SJSA1 (cell line): ENCODE results near the gene ADGRL1. TPM values are rescaled to one million over a fixed set of nuclear protein-coding genes. Genes with fewer than 3 reads are reported as not detected.
"Not testable (repeated sequence)": the region's sequence is repeated elsewhere in the genome, so short reads cannot be mapped to it uniquely, and the experiment has no call there.

Experiments
- DNase-seq, 2 experiments: peaks; one replicate each; pipeline ENCODE4 v3.0.0-alpha.2; 2015 to 2020; ENCODE audit warnings: low spot score in 2 of 2, low read depth in 1 of 2
- H3K27ac ChIP-seq: fragments of 250-450 bp; sonication (Bioruptor Pico); 2 replicates; pipeline ENCODE4 v1.5.1; 2020; ENCODE audit warnings: mild to moderate bottlenecking, moderate library complexity
- H3K27me3 ChIP-seq: fragments of 250-450 bp; sonication (Bioruptor Pico); replicated peaks from 2 replicates; pipeline ENCODE4 v1.5.1; 2020; ENCODE audit warnings: mild to moderate bottlenecking, moderate library complexity
- H3K36me3 ChIP-seq: fragments of 250-450 bp; sonication (Bioruptor Pico); 2 replicates; pipeline ENCODE4 v1.5.1; 2020; ENCODE audit warnings: mild to moderate bottlenecking
- H3K4me1 ChIP-seq: fragments of 250-450 bp; sonication (Bioruptor Pico); replicated peaks from 2 replicates; pipeline ENCODE4 v1.6.1; 2021; ENCODE audit warnings: mild to moderate bottlenecking
- H3K4me3 ChIP-seq: fragments of 250-450 bp; sonication (Bioruptor Pico); 2 replicates; pipeline ENCODE4 v1.5.1; 2020; ENCODE audit warnings: mild to moderate bottlenecking
- H3K9me3 ChIP-seq: fragments of 250-450 bp; sonication (Bioruptor Pico); replicated peaks from 2 replicates; pipeline ENCODE4 v1.5.1; 2020; ENCODE audit warnings: mild to moderate bottlenecking
- total RNA-seq: library from RNA; depleted of rRNA; stranded (reverse); fragments of >200 nt; shearing (Covaris generic); gene quantifications from 2 replicates; pipeline ENCODE4 v1.2.3, GENCODE V29; 2014

Gene ADGRL1
- total RNA-seq, 1 experiment from 2014 or later = 4.9 TPM

DNA sequence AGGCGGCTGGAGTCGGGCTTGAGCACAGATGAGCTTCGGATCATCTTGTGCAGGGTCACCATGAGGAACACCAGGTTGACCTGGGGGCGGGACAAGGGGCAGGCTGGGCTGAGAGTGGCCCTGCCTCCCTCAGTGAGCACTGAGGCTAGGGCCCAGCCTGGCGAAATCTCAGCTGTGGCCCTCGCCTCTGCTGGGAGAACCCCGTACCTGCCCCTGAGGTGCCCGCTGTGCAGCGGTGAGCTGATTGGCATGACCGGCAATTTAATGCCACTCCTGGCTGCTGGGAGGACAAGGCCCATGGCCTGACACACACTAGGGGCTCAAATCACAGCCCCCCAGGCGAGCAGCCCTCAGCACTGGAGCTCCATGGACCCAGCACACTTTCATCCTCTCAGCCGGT, 49.8 kb downstream of the ADGRL1 start:
- Histone ChIP-seq H3K27ac (no peak overlapping the region), H3K27me3 (no peaks in the 10 kb centered on the region), H3K4me1 (no peaks in the 10 kb centered on the region; the same call in 1 of the 2 replicates), H3K36me3 (peaks cover 19% of the 10 kb centered on the region), H3K4me3 (no peak overlapping the region), H3K9me3 (no peaks in the 10 kb centered on the region)
- no peak for DNase-seq

DNA sequence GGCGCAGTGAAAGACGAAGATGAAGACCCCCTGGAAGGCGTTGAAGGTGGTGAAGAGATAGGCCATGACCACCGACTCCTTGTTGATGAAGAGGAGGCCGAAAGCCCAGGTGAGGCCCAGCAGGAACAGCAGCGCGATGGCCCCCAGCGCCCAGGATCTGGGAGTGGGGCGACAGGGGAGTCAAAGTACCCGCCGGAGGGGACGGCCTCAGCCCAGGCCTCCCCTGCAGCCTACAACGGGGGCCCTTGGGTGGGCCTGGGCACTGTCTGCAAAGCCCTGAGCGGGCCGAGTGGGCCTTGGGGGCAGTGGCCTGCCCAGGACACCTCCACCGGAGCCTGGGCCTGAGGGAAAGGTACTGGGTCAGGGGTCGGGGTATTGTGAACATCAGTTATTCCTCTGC, 50.6 kb downstream of the ADGRL1 start:
- Histone ChIP-seq H3K4me1 (no peaks in the 10 kb centered on the region; the same call in 1 of the 2 replicates), H3K27ac (no peak overlapping the region), H3K4me3 (no peak overlapping the region), H3K36me3 (peaks cover 19% of the 10 kb centered on the region), H3K9me3 (no peaks in the 10 kb centered on the region), H3K27me3 (no peaks in the 10 kb centered on the region)
- DNase-seq = no peak

DNA sequence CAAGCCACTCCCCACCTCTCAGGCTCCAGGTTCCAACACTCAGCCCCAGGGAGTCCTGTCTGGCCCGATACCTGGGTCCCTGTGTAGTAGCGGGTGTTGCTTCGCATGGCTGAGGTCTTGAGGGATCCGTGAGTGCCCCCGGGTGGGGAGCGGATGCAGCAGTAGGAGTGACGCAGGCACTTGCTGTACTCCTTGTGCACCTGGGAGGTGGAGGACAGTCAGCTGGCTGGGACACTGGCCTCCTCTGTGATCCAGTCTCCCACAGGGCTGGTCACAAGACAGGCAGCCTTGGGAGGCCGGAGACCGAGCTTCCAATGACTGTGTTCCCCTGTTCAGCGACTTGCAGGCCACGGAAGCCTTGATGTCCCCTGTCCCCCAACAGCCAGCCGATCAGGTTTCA, 53.3 kb downstream of the ADGRL1 start:
- peaks cover 19% of the 10 kb centered on the region for H3K36me3 ChIP-seq
- no peaks in the 10 kb centered on the region for H3K27me3 ChIP-seq
- 0 out of 2 replicates have a peak, but pooled peaks cover 3% of the 10 kb centered on the region for H3K9me3 ChIP-seq
- H3K27ac ChIP-seq = no peak overlapping the region
- H3K4me1 ChIP-seq = no peaks in the 10 kb centered on the region; the same call in none of the 2 replicates
- no peak for DNase-seq
- no peak overlapping the region for H3K4me3 ChIP-seq

DNA sequence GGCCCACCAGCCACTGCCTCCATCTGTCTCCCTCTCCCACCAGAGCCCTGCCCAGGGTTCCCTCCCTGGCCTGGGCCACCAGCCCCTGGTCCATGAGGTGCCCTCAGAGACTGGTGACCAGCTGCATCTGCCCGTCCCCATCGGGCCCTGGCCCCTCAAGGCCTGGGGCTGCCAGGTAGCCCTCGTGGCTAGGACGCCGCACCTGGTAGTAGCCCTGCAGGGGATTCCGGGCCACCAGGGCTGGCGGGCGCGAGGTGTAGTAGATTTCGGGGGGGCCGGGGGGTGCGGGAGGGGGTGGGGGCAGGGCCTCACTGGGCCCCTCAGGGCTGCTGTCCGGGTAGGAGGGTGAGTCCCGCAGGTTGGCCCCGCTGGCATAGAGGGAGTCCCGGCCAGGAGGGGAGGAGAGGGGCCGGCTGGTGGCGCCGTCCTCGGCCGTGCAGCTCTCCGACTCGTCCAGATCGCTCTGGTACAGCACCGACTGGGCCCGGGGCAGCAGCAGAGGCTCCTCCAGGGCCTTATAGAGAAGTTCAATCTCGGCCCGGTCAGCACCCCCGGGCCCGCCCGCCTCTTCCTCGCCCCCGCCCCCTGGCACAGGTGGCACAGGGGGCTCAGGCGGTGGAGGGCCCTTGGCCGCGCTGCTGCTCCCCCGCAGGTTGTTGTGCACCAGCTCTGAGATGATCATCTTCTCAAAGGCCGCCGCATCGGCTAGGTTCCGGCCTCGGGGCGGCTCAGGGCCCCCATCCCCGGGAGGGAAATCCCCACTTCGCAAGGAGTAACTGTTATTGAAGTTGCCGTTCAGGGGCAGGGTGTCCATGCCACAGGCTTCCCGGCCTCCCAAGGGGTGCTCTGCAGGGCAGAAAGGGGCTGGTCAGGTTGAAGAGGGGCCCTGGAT, 55.0 kb downstream of the ADGRL1 start:
- Histone ChIP-seq H3K4me1 (no peaks in the 10 kb centered on the region; the same call in none of the 2 replicates), H3K9me3 (0 out of 2 replicates have a peak, but pooled peaks cover 3% of the 10 kb centered on the region), H3K4me3 (no peak overlapping the region), H3K27me3 (no peaks in the 10 kb centered on the region), H3K27ac (no peak overlapping the region), H3K36me3 (peaks cover 10% of the 10 kb centered on the region)
- no peak for DNase-seq

DNA sequence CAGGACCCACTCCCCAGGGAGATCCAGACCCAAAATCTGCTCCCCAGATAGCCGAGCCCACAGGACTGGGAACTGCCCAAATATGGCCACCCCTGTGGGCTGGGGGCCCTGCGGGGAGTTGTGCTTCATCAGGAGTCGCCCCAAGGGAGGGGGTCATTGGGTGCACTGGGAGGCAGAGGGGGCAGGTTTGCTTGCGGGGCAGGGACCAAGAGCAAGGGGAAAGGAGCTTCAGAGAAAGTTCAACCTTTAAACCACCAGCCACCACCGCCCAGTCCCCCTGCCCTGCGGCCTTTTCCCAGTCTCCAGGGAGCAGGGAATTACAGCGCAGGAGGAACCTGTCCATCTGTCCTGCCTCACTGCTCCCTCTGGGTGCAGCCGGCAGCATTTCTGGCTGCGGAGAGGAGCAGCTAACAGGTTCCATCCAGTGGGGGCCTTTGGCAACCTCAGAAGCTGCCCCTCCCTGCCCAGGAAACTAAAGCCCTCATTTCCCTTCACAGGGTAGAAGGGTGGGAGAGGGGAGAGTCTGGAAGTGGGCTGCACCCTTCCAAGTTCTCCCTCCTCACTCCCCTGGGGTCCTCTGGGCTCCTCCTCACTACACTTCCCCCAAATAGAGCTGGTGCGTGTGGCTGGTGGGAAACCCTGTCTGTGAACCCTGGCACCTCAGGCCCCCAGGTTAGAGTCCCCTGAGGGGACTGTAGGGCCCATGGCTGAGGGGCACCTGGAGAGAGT, 55.8 kb downstream of the ADGRL1 start:
- no peaks in the 10 kb centered on the region for H3K27me3 ChIP-seq
- H3K4me3 ChIP-seq = no peak overlapping the region
- no peak overlapping the region for H3K27ac ChIP-seq
- peaks cover 5% of the 10 kb centered on the region for H3K36me3 ChIP-seq
- DNase-seq = no peak
- 0 out of 2 replicates have a peak, but pooled peaks cover 3% of the 10 kb centered on the region for H3K9me3 ChIP-seq
- H3K4me1 ChIP-seq = no peaks in the 10 kb centered on the region; the same call in none of the 2 replicates

DNA sequence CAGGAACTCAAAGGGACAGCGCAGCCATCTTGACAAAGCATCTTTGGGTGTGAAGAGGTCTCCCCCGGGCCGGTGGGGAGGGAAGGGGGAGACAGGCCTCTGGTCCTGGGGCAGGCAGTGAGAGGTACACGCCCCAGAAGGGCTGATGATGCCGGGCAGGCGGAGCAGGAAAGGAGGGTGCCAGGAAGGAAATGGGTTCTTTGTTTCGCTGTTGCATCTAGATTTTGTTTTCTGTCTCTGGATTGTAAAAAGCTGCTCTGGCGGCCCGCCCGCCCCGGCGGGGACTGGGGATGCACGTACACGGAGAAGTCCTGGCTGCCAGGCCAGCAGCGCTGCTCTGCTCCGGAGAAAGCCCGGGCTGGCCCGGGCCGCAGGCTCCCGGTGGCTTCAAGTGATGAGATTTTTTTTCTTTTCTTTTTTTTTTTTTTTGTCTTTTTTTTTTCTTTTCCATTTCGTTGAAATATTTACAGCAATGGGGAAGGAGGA, 56.4 kb downstream of the ADGRL1 start:
- Histone ChIP-seq H3K36me3 (peaks cover 3% of the 10 kb centered on the region; the same call in 1 of the 2 replicates), H3K4me1 (no peaks in the 10 kb centered on the region; the same call in none of the 2 replicates), H3K9me3 (0 out of 2 replicates have a peak, but pooled peaks cover 3% of the 10 kb centered on the region), H3K27ac (no peak overlapping the region), H3K27me3 (no peaks in the 10 kb centered on the region), H3K4me3 (no peak overlapping the region)
- DNase-seq = no peak

DNA sequence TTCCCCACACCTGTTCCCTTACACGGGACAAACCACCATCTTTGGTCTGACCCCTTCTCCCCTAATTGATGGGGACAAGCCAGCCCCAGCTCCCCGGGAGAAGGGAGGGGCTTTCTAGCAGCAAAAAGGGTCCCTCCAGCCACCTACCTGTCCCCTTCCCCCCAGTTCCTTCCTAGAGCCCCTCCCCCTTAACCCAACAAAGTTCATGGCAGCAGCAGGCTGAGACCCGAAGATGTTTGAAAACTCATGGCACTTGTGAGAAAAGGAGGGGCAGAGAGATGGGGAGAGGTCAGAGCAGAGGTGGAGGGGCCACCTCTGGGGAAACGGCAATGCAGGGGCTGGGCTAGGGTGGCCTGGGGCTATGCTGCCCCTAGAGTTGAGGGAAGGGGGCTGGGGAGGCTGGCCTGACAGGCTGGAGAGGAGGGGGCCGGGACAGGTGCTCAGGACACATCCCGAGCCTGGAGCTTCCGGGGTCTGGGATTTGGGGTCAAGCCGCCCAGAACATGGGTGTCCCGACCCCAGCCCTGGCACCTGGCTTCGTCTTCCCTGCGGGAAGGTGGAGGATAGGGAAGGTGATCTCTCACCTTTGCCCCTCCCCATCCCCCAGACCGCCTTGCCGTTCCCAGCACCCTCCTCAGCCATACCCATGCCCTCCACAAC, 57.1 kb downstream of the ADGRL1 start:
- Histone ChIP-seq H3K36me3 (0 out of 2 replicates have a peak, but pooled peaks cover 3% of the 10 kb centered on the region), H3K27ac (no peak overlapping the region), H3K27me3 (no peaks in the 10 kb centered on the region), H3K4me3 (no peak overlapping the region), H3K4me1 (no peaks in the 10 kb centered on the region; the same call in 1 of the 2 replicates), H3K9me3 (0 out of 2 replicates have a peak, but pooled peaks cover 3% of the 10 kb centered on the region)
- no peak for DNase-seq

DNA sequence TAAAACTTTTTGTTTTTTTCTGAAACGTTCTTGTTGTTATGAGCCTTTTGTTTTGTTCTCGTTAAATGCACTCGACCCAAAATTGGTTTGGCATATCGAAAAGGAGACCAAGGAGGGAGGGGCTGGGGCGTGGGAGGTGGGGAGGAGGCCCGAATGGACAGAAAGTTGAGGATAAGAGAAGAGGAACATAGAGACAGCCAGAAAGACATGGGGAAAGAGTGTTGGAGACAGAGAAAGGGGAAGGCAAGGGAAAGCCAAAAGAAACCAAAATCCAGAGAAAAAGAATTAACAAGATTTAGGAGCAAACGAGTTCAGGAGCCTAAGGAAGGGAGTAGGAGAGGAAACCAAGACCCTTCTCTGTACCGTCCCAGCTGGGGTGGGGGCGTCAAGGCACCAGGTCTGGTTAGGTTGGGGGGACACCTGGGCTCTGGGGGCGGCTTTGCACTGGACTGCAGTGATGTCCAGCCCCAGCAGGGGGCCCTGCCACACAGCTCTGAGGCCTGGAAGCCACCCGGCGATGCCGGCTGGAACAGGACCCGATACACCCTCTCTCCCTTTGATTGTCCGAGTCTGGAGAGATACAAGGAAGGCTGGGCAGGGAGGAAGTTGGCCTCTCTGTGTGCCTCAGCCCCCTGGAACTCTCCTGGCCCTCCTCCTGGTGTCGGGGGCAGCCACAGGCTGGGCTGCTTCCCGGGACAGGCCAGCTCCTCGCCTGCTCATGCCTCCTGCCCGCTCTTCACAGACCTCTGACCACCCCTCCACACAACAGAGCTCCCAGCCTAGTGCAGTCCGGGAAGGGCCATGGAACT, 58.0 kb downstream of the ADGRL1 start:
- no peak for DNase-seq
- Histone ChIP-seq H3K4me1 (no peaks in the 10 kb centered on the region; the same call in 1 of the 2 replicates), H3K27me3 (no peaks in the 10 kb centered on the region), H3K4me3 (no peak overlapping the region), H3K36me3 (0 out of 2 replicates have a peak, but pooled peaks cover 3% of the 10 kb centered on the region), H3K27ac (no peak overlapping the region), H3K9me3 (0 out of 2 replicates have a peak, but pooled peaks cover 3% of the 10 kb centered on the region)

DNA sequence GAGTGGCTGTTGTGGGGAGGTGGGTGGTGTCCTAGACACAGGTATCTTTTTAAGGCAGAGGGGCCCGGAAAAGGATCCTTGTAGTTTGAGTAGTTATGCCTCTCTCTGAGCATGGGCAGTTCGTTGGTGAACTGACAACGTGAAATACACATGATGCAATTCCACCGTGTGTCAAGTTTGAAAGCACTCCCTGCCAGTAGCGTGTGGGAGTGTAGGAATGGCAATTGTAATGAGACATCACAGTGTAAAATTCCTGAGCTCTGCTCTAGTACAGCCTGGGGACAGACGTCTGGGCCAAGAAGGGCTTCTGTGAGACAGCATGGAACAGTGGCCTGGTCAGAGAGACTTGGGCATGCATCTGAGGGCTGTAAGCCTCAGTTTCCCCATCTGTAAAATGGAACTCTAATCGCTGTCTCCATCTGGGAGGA, 59.2 kb downstream of the ADGRL1 start:
- Histone ChIP-seq H3K4me1 (no peaks in the 10 kb centered on the region; the same call in 1 of the 2 replicates), H3K36me3 (0 out of 2 replicates have a peak, but pooled peaks cover 3% of the 10 kb centered on the region), H3K27ac (no peak overlapping the region), H3K27me3 (no peaks in the 10 kb centered on the region), H3K9me3 (0 out of 2 replicates have a peak, but pooled peaks cover 3% of the 10 kb centered on the region), H3K4me3 (no peak overlapping the region)
- DNase-seq = no peak

DNA sequence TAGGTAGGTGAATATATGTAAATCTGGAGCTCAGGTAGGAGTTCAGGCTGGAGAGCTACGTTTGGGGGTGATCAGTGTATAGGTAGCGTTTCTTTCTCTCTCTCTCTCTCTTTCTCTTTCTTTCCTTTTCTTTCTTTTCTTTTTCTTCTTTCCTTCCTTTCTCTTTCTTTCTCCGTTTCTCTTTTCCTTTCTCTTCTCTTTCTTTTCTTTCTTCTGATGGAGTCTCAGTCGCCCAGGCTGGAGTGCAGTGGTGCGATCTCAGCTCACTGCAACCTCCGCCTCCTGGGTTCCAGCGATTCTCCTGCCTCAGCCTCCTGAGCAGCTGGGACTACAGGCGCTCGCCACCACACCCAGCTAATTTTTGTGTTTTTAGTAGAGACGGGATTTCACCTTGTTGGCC, 59.8 kb downstream of the ADGRL1 start:
- H3K27ac ChIP-seq, DNase-seq, H3K27me3 ChIP-seq, H3K4me1 ChIP-seq, H3K36me3 ChIP-seq, H3K4me3 ChIP-seq, H3K9me3 ChIP-seq: not testable (repeated sequence)

DNA sequence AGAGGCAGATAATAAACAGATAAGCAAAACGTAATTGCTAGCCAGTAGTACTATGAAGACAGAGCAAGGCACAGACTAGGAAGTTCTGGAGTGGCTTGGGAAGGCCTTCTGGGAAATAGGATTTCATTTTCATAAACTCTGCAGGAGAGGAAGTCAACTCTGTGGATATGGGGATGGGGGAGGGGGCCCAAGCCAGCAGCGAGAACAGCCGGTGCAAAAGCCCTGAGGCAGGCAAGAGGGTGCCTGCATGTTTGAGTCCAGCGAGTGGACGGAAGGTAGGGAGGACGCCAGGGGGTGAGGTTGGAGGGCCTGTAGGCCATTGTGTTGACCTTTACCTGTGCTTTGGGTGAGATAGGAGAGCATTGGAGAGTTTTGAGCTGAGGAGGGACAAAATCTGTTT, 60.6 kb downstream of the ADGRL1 start:
- H3K36me3 ChIP-seq = 0 out of 2 replicates have a peak, but pooled peaks cover 3% of the 10 kb centered on the region
- DNase-seq = no peak
- H3K4me1 ChIP-seq = no peaks in the 10 kb centered on the region; the same call in 1 of the 2 replicates
- no peaks in the 10 kb centered on the region for H3K27me3 ChIP-seq
- no peak overlapping the region for H3K4me3 ChIP-seq
- 0 out of 2 replicates have a peak, but pooled peaks cover 3% of the 10 kb centered on the region for H3K9me3 ChIP-seq
- H3K27ac ChIP-seq = no peak overlapping the region

DNA sequence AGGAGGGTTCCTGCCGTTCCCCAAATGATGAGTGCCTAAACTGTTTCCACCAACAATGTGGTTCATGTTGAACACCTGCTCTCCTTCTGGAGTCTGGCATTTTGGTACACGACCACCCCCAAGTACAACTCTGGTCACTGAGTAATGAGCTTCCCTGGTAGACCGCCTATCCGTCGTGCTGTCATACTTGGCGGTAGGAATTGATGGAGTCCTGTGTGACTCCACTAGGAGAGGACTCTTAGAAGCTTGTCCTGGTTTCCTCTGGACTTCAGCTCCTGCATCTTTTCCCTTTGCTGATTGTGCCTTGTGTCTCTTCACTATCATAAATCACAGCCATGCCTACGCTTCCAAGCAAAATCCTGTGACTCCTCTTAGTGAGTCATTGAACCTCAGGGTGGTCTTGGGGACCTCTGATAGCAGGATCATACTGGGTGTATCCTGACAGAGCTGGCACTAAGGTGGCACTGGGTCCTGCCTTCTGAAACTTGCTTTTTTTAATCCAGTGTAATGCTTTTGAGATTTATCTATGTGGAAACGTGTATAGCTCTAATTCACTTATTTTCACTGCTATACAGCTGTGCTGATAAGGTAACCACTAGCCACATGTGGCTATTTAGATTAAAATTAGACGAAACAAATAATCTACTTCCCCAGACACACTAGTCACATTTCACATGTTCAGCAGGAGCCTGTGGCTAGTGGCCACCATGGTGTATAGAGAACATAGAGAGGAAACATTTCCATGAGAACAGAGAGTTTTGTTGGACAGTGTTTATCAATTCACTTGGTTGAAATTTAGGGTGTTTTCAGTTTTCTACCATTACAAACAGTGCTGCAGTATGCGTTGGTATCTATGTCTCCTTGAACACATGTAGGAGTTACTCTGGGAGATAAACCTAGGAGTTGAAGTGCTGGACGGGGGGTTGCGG, 63.4 kb downstream of the ADGRL1 start:
- H3K4me1 ChIP-seq = peaks cover 10% of the 10 kb centered on the region
- H3K27me3 ChIP-seq = no peaks in the 10 kb centered on the region
- no peaks in the 10 kb centered on the region for H3K9me3 ChIP-seq
- H3K36me3 ChIP-seq = no peaks in the 10 kb centered on the region
- H3K4me3 ChIP-seq = no peak overlapping the region
- no peak overlapping the region for H3K27ac ChIP-seq
- DNase-seq = no peak
